ENCODE data around the gene AGMAT.

AGMAT gene, protein sequence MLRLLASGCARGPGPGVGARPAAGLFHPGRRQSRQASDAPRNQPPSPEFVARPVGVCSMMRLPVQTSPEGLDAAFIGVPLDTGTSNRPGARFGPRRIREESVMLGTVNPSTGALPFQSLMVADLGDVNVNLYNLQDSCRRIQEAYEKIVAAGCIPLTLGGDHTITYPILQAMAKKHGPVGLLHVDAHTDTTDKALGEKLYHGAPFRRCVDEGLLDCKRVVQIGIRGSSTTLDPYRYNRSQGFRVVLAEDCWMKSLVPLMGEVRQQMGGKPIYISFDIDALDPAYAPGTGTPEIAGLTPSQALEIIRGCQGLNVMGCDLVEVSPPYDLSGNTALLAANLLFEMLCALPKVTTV

GRCh38 chr1:15584489-15585363, at the start of gene AGMAT:
AGMAT (minus strand) TSS chr1:15585051; CDS start chr1:15584967, 84 bp downstream.
- FAIRE-seq: no peak

DNA sequence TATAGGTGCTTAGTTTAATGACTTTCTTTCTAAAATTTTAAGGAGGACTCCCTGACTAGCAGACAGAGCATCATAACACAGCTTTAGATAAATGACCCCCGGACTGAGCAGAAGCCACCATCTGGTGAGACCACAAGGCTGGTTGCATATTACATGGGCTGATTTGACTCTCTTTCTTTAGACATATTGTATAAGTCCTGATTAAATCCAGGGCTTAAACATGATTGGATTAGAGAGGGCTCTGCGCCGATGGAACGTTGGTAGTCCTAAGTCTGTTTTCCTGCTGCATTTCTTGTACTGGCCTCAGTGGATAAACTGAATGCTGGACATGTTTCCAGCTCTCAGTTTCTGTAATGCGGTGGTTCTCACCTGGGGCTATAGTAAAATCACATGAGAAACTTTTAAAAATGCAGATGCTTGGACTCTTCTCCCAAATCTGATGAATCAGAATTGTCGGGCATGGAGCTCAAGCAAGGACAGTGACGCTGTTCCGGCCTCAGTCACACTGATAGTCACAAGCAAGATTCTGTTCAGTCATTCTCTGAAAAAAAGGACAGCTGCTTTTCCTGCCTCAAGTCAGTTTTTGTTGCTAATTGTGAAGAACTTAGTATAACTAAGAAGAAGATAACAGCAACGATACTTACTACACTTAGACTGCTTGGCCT, 49.0 kb upstream of the AGMAT start:
- FAIRE-seq: no peak

GRCh38 chr1:15628003-15628402, 43.2 kb upstream of the AGMAT start:
- no peak for FAIRE-seq

GRCh38 chr1:15627343-15627988, 42.6 kb upstream of the AGMAT start:
- no peak for FAIRE-seq

DNA sequence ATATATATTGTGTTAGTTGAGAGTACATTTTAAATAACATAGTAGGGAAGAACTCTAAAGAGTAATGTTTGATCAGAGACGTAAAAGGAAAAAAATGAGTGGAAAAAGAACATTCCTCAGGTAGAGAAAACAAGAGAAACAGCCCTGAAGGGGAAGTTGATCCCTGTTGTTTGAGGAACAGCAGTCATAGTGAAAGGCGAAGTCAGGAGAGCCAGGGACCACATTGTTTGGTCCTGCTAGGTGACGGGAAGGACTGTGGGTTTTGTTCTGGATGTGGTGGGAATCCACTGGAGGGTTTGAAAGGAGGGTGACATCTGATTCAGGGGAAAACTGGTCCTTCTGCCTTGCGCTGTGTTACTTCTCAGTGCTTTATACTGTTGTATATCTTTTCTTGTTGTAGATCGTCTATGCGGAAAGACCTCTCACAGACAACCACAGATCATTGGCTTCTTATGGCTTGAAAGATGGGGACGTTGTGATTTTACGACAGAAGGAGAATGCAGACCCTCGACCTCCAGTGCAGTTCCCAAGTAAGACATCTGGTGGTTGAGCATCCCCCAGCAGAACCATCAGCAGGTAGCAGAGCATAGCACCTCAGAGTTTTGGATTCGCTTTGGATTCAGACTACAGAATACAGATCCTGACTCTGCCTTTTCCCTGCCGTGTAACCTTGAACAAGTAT, 41.6 kb upstream of the AGMAT start:
- no peak for FAIRE-seq

DNA sequence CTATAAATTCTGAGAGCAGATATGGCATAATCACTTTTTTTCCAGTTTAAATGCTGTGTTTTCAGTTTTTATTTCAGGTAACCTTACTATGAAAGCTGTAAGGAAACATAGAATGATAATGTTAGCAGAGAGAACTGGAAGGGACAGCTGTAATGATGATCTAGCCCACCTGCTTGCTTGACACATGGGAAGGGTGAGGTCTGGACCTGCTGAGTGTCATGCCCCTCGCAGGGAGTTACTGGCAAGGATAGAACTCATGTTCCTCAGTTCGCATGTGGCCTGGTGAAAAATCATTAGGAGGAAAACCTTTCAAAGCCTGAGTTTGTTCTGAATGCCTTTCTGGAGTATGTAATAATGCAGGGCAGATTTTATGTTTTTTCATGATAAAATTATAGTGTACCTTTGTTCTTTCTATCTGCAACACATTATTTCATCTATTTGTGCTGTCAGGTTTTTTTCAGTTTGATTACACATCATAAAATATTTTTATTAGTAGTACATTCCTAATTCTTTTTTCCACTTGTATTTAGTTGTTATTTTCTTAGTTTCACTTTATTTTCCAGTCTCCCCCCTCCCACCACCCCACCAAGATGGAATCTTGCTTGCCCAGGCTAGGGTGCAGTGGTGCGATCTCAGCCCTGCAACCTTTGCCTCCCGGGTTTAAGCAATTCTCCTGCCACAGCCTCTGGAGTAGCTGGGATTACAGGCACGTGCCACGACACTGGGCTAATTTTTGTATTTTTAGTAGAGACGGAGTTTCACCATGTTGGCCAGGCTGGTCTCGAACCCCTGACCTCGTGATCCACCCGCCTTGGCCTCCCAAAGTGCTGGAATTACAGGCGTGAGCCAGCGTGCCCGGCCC, 40.4 kb upstream of the AGMAT start:
- no peak for FAIRE-seq

DNA sequence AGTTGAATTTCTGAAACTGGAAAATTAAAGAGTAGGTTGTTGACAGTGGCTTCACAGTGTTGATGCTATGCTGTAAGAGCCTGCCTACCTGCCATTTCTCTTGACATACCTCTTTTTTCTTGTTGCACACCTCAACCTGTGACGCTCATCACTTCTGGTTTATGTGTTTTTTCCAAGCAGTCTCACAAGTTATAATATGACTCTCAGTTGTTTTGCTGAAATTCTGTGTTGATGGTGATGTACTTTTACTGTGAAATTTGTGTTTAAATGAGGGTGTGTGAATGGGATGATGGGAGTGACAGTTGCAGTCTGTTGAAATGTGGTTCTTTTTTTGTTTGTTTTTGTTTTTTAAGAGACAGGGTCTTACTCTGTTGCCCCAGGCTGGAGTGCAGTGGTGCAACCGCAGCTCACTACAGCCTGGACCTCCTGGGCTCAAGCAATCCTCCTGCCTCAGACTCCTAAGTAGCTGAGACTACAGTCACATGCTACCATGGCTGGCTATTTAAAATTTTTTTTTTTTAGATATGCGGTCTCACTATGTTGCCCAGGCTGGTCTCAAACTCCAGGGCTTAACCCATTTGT, 39.4 kb upstream of the AGMAT start:
- no peak for FAIRE-seq

- FAIRE-seq: no peak
Observed at GRCh38 chr1:15623435-15623834, 38.6 kb upstream of the AGMAT start.

- no peak for FAIRE-seq
Observed at GRCh38 chr1:15622712-15623373, 38.0 kb upstream of the AGMAT start.

GRCh38 chr1:15621975-15622374, 37.1 kb upstream of the AGMAT start:
- no peak for FAIRE-seq

DNA sequence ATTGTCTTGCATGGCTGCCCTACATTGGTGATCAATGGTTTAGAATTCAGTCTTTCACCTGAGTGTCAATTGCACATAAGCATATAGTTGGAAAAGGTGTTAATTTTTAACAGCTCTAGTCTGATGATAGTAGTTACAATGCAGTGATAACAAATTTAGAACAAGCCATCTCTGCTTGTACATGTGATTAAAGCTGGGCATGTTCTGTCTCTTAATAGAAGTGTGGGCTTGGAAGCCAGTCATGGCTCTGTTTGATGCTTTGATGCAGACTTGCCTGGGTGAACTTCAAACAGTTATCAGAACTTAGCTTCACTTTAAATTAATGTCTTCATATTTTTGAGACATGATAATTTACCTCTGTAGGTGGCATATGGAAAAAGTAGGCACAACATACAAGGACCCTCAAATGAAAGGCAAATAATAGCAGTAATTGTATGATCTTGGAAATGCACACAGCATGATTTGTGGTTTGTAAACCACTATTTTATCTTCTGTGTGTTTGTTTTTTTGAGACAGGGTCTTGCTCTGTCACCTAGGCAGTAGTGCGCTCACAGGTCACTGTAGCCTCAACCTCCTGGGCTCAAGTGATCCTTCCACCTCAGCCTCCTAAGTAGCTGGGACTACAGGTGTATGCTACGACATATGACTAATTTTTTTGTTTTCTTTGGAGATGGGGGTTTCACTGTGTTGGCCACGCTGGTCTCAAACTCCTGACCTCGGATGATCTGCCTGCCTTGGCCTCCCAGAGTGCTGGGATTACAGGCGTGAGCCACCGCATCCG, 36.2 kb upstream of the AGMAT start:
- no peak for FAIRE-seq

- FAIRE-seq: no peak
Observed at GRCh38 chr1:15620155-15620545, 35.3 kb upstream of the AGMAT start.

GRCh38 chr1:15618655-15619525, 34.0 kb upstream of the AGMAT start:
- FAIRE-seq: no peak

DNA sequence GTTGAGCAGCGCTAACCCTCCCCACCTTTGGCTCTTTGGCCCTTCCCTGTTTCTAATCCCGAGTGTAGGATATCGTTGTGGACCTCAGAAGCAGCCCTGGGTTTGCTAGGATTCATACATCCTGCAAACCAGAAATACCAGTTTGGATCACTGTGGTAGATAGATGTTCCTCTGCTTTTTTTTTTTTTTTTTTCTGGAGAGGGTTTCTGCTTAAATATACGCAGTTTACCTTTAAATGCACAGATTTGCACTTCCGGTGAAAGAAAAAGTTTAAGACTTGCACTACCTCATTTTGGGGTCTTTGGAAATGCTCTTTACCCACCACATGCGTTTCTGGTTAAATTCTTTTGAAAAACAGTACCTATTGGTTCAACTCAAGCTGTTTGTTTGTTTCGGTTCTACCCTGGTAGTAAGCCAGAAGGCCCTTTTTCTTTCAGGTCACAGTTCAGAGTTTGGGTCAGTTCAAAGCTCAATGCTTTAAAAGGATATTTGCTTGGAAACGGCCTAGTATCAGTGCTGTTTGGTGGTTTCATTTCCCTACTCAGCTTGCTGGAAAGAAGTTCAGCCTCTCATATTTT, 33.3 kb upstream of the AGMAT start:
- no peak for FAIRE-seq

DNA sequence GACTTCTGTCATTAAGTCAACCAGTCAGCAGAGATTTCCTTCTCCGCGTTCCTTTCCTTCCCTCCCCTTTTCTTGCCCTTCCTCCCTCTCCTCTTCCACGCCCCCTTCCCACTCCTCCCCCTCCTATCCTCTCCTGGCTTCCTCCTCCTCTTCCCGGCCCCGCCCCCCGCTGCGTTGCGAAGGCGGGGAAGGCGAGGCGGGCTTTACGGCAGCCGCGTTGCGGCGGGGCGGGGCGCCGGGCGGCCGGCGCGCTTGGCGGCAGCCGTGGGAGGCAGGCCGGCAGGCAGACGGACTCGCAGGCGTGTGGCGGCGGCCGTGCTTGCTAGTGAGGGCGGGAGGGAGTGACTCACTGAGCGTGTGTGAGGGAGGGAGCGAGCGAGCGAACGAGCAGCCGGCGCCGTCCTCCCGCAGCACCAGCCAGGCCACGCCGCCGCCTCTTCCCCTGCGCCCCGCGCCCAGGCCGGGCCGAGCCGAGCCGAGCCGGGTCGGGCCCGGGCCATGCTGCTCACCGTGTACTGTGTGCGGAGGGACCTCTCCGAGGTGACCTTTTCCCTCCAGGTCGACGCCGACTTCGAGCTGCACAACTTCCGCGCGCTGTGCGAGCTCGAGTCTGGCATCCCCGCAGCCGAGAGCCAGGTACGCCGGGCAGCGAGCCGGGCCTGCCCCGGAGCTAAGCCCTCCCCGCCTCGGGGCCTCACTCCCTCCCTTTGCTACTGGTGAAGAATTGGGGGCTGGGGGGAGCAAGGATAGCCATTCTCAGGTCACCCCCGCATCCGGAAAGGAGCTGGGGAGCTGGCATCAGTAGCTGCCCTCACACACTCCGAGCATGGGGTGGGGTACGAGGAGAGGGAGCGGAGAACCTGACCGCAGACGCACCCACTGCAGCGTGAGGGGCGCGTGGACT, 32.6 kb upstream of the AGMAT start, which contains the start of gene DDI2:
Gene DDI2 (plus strand): TSS at position 286 of the 904 bp plus-strand sequence. CDS start 213 bp downstream, at position 499.
- no peak for FAIRE-seq

DNA sequence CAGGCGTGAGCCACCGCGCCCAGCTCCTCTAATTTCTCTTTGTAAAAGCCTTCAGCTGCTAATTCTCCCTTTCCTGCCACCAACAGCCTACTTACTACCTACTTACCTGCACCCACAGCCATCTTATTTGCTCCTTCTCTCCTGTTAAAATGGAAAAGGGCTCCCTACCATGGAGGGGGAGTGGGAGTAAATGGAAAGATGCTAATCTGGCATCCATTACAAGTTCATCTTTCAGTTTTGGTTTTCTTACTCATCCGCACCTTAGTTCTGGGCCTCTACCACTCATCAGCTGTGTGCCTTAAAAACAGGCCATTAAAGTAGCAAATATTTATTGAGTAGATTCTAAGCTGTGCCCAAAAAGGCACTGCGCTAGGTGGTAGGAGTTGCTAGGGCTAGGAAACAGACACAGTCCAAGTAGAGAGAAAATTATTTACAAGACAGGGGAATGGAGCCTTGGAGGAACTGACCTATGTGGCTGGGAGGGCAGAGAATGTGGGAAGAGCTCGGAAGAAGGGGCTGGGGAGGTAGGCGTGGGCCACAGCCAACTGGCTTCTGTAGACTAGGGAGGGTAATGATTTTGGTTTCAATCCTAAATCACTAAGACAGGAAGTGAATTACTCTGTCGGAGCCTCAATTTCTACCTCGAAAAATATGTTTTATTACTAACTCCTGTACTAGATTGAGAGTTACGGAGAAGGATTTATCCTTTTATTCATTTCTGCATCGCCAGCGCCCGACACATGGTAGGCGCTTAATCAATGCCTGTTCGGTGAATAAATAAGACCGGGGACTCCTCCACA, 31.7 kb upstream of the AGMAT start:
- no peak for FAIRE-seq
